K562 (cell line): Measurements from ENCODE around the gene KBTBD4. TPM values are rescaled to one million over a fixed set of nuclear protein-coding genes. Genes with fewer than 3 reads are reported as not detected.

Experiments used
- ATAC-seq: fragments of 200-7000 bp; cut with Tn5 transposase; 3 replicates; pipeline ENCODE4 v1.9.1; 2020; ENCODE audit warnings: moderate library complexity
- BruUV-seq: library from RNA; stranded (reverse); fragments of 400-500 nt; replicated peaks from 2 replicates; lab custom pipeline; 2021; lab: Mats Ljungman, UMichigan
- CTCF ChIA-PET: fragments of 300-600 bp; formaldehyde crosslinking; extraction: SDS; loops from one replicate; lab custom pipeline; 2021; ENCODE audit warnings: low intra/inter-chr PET ratio; lab: Yijun Ruan, JAX
- POLR2A ChIA-PET: fragments of 300-600, 350-650 bp; sonication (Branson Sonifier 250); formaldehyde crosslinking; extraction: SDS; loops from one replicate; lab custom pipeline; 2021; ENCODE audit warnings: antibody characterized with exemption, inconsistent platforms; lab: Yijun Ruan, JAX
- DNase-seq, 4 experiments: peaks; one replicate each; pipeline versions ENCODE4 v3.0.0 to v3.0.0-alpha.2; 2011 to 2018; ENCODE audit warnings: low spot score in 3 of 4, mixed read lengths in 3 of 4; ENCODE audit errors: extremely low read depth in 1 of 4
- FAIRE-seq: peaks from 2 replicates; lab custom pipeline; 2011; peaks lifted over from hg19 to GRCh38; lab: Jason Lieb, UNC
- H2AFZ ChIP-seq: 2 replicates; pipeline ENCODE4 v1.6.0; 2011; ENCODE audit warnings: low read depth, low read length, control low read depth, inconsistent platforms
- H3K27ac ChIP-seq: fragments of 200-600 bp; 3 replicates; pipeline ENCODE4 v1.8.0; 2011; ENCODE audit warnings: low read depth, mild to moderate bottlenecking, control low read depth, inconsistent platforms, low read length, moderate library complexity, mixed read lengths; ENCODE audit errors: extremely low read depth
- H3K27me3 ChIP-seq, 2 experiments: fragments of 300-600 bp in 1 of 2; 2 replicates in 1 of 2; 3 replicates in 1 of 2; pipeline versions ENCODE4 v1.6.0 to v1.8.0; 2011; ENCODE audit warnings: inconsistent platforms in 2 of 2, low read length in 2 of 2, mild to moderate bottlenecking in 1 of 2, mixed read lengths in 1 of 2, moderate library complexity in 1 of 2; ENCODE audit not compliant: control insufficient read depth in 2 of 2, insufficient read depth in 2 of 2
- H3K36me3 ChIP-seq: fragments of 300-600 bp; 3 replicates; pipeline ENCODE4 v1.8.0; 2011; ENCODE audit warnings: mild to moderate bottlenecking, low read length, inconsistent platforms; ENCODE audit not compliant: control insufficient read depth, insufficient read depth
- H3K4me1 ChIP-seq, 2 experiments: fragments of 200-600 bp in 1 of 2; replicated peaks in 1 of 2; 2 replicates in 1 of 2; 3 replicates in 1 of 2; pipeline versions ENCODE4 v1.5.1 to v1.8.0; 2011; ENCODE audit warnings: inconsistent platforms in 2 of 2, low read length in 2 of 2, mild to moderate bottlenecking in 1 of 2, mixed read lengths in 1 of 2, moderate library complexity in 1 of 2; ENCODE audit not compliant: control insufficient read depth in 2 of 2, insufficient read depth in 2 of 2
- H3K4me2 ChIP-seq: 2 replicates; pipeline ENCODE4 v1.6.1; 2011; ENCODE audit warnings: low read length, control low read depth, inconsistent platforms, mixed read lengths; ENCODE audit not compliant: insufficient read depth
- H3K4me3 ChIP-seq: fragments of 200-600 bp; sonication (generic), shearing (Covaris generic); 2 replicates; pipeline ENCODE4 v1.5.1; 2016; ENCODE audit warnings: control low read depth, inconsistent platforms
- H3K79me2 ChIP-seq: fragments of 200-600 bp; 3 replicates; pipeline ENCODE4 v1.8.0; 2011; ENCODE audit warnings: low read length, inconsistent platforms; ENCODE audit not compliant: control insufficient read depth, insufficient read depth
- H3K9ac ChIP-seq, 2 experiments: 2 replicates each; pipeline versions ENCODE4 v1.6.0 to v1.6.1; 2011; ENCODE audit warnings: low read depth in 2 of 2, low read length in 2 of 2, control low read depth in 1 of 2, inconsistent platforms in 1 of 2, mild to moderate bottlenecking in 1 of 2, mixed read lengths in 1 of 2; ENCODE audit not compliant: insufficient read depth in 1 of 2
- H3K9me1 ChIP-seq: one replicate; pipeline ENCODE4 v1.6.0; 2011; ENCODE audit warnings: inconsistent platforms, mild to moderate bottlenecking, low read length, moderate library complexity; ENCODE audit not compliant: control insufficient read depth, insufficient read depth
- H3K9me3 ChIP-seq: replicated peaks from 2 replicates; pipeline ENCODE4 v1.5.1; 2011; ENCODE audit warnings: low read depth, low read length, inconsistent platforms; ENCODE audit not compliant: control insufficient read depth, insufficient read depth
- H4K20me1 ChIP-seq: replicated peaks from 2 replicates; pipeline ENCODE4 v1.6.1; 2011; ENCODE audit warnings: low read length, inconsistent platforms, mixed read lengths; ENCODE audit not compliant: control insufficient read depth, insufficient read depth
- ELK3 ChIP-seq: fragments of 450-650 bp; formaldehyde crosslinking; IDR thresholded peaks from 2 replicates; pipeline ENCODE4 v1.4.0; 2020; ENCODE audit warnings: mild to moderate bottlenecking
- FOXA3 ChIP-seq, 2 experiments: fragments of 450-650 bp in 1 of 2; sonication (generic) in 1 of 2; formaldehyde crosslinking; IDR thresholded peaks in 1 of 2; conservative IDR thresholded peaks in 1 of 2; 2 replicates each; pipeline versions ENCODE4 v1.4.0 to v1.8.0; 2020 to 2022; ENCODE audit warnings: mild to moderate bottlenecking in 2 of 2, missing genetic modification reagents in 1 of 2
- IRF9 ChIP-seq: fragments of 450-650 bp; IDR thresholded peaks from 2 replicates; pipeline ENCODE4 v1.6.1; 2016; ENCODE audit warnings: missing biosample characterization, missing genetic modification characterization
- KDM2B ChIP-seq: fragments of 250-450 bp; sonication (Bioruptor Pico); IDR thresholded peaks from 2 replicates; pipeline ENCODE4 v1.8.0; 2021; ENCODE audit warnings: mild to moderate bottlenecking, moderate library complexity
- MEIS2 ChIP-seq: fragments of 450-650 bp; IDR thresholded peaks from 2 replicates; pipeline ENCODE4 v1.6.1; 2014; ENCODE audit warnings: mild to moderate bottlenecking; ENCODE audit not compliant: partially characterized antibody
- NONO ChIP-seq, 2 experiments: fragments of 200-400 bp in 1 of 2; fragments of 450-650 bp in 1 of 2; formaldehyde crosslinking in 1 of 2; IDR thresholded peaks; 2 replicates each; pipeline ENCODE4 v1.6.1; 2017; ENCODE audit warnings: low read depth in 2 of 2, mild to moderate bottlenecking in 2 of 2, moderate library complexity in 2 of 2, low read length in 1 of 2
- PHB ChIP-seq: fragments of 250-450 bp; sonication (Bioruptor Pico); IDR thresholded peaks from 2 replicates; pipeline ENCODE4 v1.5.0; 2021
- POU5F1 ChIP-seq: fragments of 150-350 bp; IDR thresholded peaks from 2 replicates; pipeline ENCODE4 v1.6.1; 2014; ENCODE audit warnings: borderline replicate concordance, low read length, low read depth, mild to moderate bottlenecking; ENCODE audit not compliant: partially characterized antibody
- SMAD1 ChIP-seq: fragments of 150-350 bp; IDR thresholded peaks from 2 replicates; pipeline ENCODE4 v1.6.1; 2014; ENCODE audit warnings: low read length, low read depth; ENCODE audit not compliant: partially characterized antibody
- USF2 ChIP-seq: sonication (generic); formaldehyde crosslinking; IDR thresholded peaks from 2 replicates; pipeline ENCODE4 v1.5.0; 2020; ENCODE audit warnings: missing genetic modification reagents
- XRCC3 ChIP-seq: fragments of 450-650 bp; IDR thresholded peaks from 2 replicates; pipeline ENCODE4 v1.6.1; 2017; ENCODE audit warnings: mild to moderate bottlenecking, moderate library complexity
- ZBTB2 ChIP-seq: fragments of 450-650 bp; IDR thresholded peaks from 2 replicates; pipeline ENCODE4 v1.6.1; 2016; ENCODE audit warnings: antibody characterized with exemption
- WGBS: fragments of 100-300 bp; shearing (Covaris generic); methylation state at CpG from one replicate; pipeline ENCODE4 v1.1.6; 2016; ENCODE audit warnings: low coverage, mixed read lengths; ENCODE audit not compliant: insufficient coverage; ENCODE audit errors: missing lambda C conversion rate; 5-methylcytosine and 5-hydroxymethylcytosine counted together
- in situ Hi-C: fragments of 300-500 bp; cut with MboI; formaldehyde crosslinking; loops from 4 replicates; pipeline ENCODE4 v1.15.0; 2018; ENCODE audit warnings: inconsistent platforms, mixed read lengths
- intact Hi-C: fragments of 100-400 bp; cut with micrococcal nuclease; formaldehyde crosslinking; loops from 2 replicates; pipeline ENCODE4 v1.14.2; 2022
- polyA plus RNA-seq, 8 experiments: library from polyadenylated mRNA; depleted of rRNA in 4 of 8; stranded (reverse) in 5 of 8; unstranded in 3 of 8; fragments of >200 nt; fragmentation: Nextera tagmentation in 2 of 8; fragmentation: Illumina TruSeq in 1 of 8; extraction: Ambion mirVana in 2 of 8; extraction: Trizol in 1 of 8; gene quantifications; 2 replicates each; pipeline versions ENCODE4 v1.2.1 to v1.2.3, GENCODE V29; 2011 to 2014; ENCODE audit warnings: inconsistent platforms in 1 of 8, missing spikeins in 1 of 8
- total RNA-seq, 7 experiments: library from RNA; depleted of rRNA in 6 of 7; stranded (reverse); fragments of >200 nt in 6 of 7; fragmentation: Illumina TruSeq in 2 of 7; extraction: Trizol in 2 of 7; gene quantifications; 2 replicates each; pipeline versions ENCODE4 v1.2.1 to v1.2.3, GENCODE V29; 2011 to 2021; ENCODE audit warnings: low replicate concordance in 1 of 7
- TF ChIP-seq, protein P1 (sequence below): fragments of 250-450 bp; sonication (Bioruptor Pico); IDR thresholded peaks from 2 replicates; pipeline ENCODE4 v1.8.0; 2021; ENCODE audit warnings: moderate library complexity, mild to moderate bottlenecking, inconsistent platforms

Gene KBTBD4
- total and polyA plus RNA-seq, 9 of the 15 experiments (the other 6 are each of a cell fraction or from before 2014, with no cell fraction given) = 7.0 to 33.9 (median 13.3) TPM

DNA sequence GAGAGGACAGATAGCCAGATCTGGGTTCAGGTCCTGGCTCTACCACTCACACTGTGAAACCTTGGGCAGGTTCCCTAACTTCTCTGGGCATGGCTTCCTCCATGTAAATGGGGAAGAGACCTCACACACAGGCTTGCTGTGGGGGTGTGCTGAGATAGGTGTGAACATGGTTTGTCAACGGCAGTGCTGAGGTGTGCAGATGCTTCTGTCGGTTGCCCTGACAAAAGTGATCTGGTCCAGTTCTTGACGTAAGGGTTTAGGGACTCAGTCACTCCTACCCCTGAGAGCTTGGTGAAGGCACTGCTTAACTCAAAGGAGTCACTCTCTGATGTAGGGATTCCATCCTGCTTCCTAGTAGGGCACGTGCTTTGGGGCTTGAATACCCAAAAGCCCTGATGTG, 13.5 kb upstream of the KBTBD4 start:
- no peak overlapping the region for H3K27ac ChIP-seq
- in situ Hi-C loops = no loop called here
- DNase-seq = no peak
- ChIA-PET CTCF (no interaction called here), POLR2A (interaction anchor here (0.7 to 6.2 kb wide), 3 partner anchors 7 to 15 kb away, joined by 3 to 35 read pairs (median 4); partner anchors contain the start of gene FAM180B)
- H3K4me2 ChIP-seq = no peak overlapping the region
- no TSS peak for BruUV-seq
- peaks cover 0 to 21% of the 10 kb centered on the region in 2 experiments; a peak in 2 of 5 replicates for H3K4me1 ChIP-seq
- no peak; the same call in 2 of the 3 replicates for ATAC-seq
- H3K79me2 ChIP-seq = no peaks in the 10 kb centered on the region
- TF ChIP-seq MEIS2 (no peak), ELK3 (CRISPR knock-in tag) (no peak), IRF9 (tag) (no peak), KDM2B (CRISPR knock-in tag) (no peak), POU5F1 (no peak), USF2 (no peak), ZBTB2 (no peak), PHB (CRISPR knock-in tag) (no peak), FOXA3 (CRISPR knock-in tag; conservative IDR thresholded peaks at IDR 0.05 in 1 of 2, IDR thresholded peaks at IDR 0.05 in 1 of 2) (no peak), SMAD1 (no peak), NONO (IDR thresholded peaks at IDR 0.05; ENCODE audit: low read depth in 2 of 2, low read length in 1 of 2) (no peak), XRCC3 (no peak)
- TF ChIP-seq, protein P1, sequence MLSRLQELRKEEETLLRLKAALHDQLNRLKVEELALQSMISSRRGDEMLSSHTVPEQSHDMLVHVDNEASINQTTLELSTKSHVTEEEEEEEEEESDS (CRISPR knock-in tag) = no peak
- no peak overlapping the region for H2AFZ ChIP-seq
- H3K27me3 ChIP-seq = peaks cover 24 to 35% of the 10 kb centered on the region in 2 experiments
- no peaks in the 10 kb centered on the region for H4K20me1 ChIP-seq
- H3K9ac ChIP-seq = no peak overlapping the region; a peak in 1 of 4 replicates
- peaks cover 3% of the 10 kb centered on the region for H3K9me1 ChIP-seq
- FAIRE-seq = no peak
- WGBS = 6% methylated on average over 4 of the region's 4 CpGs
- intact Hi-C loops = no loop called here
- no peaks in the 10 kb centered on the region for H3K36me3 ChIP-seq
- H3K4me3 ChIP-seq = no peak overlapping the region
- H3K9me3 ChIP-seq = no peaks in the 10 kb centered on the region
